GM10248 (cell line): ENCODE results near the gene MISP.
"Not testable (repeated sequence)": the region's sequence is repeated elsewhere in the genome, so short reads cannot be mapped to it uniquely, and the experiment has no call there.

Source experiments
- CTCF ChIA-PET: fragments of 300-600 bp; sonication (Branson Sonifier 250); formaldehyde crosslinking; extraction: SDS; loops from one replicate; lab custom pipeline; 2021; ENCODE audit warnings: antibody characterized with exemption; lab: Yijun Ruan, JAX
- POLR2A ChIA-PET: fragments of 350-650 bp; sonication (Branson Sonifier 250); formaldehyde crosslinking; extraction: SDS; loops from one replicate; lab custom pipeline; 2020; ENCODE audit warnings: antibody characterized with exemption; lab: Yijun Ruan, JAX
- DNase-seq: peaks from one replicate; pipeline ENCODE4 v3.0.0; 2012; ENCODE audit errors: extremely low spot score
- TF ChIP-seq, protein P1 (sequence below): IDR thresholded peaks from 2 replicates; pipeline ENCODE4 v1.5.1; 2012; ENCODE audit warnings: mild to moderate bottlenecking, low read depth; ENCODE audit errors: extremely low read depth, missing control alignments, control extremely low read depth

Gene MISP, protein sequence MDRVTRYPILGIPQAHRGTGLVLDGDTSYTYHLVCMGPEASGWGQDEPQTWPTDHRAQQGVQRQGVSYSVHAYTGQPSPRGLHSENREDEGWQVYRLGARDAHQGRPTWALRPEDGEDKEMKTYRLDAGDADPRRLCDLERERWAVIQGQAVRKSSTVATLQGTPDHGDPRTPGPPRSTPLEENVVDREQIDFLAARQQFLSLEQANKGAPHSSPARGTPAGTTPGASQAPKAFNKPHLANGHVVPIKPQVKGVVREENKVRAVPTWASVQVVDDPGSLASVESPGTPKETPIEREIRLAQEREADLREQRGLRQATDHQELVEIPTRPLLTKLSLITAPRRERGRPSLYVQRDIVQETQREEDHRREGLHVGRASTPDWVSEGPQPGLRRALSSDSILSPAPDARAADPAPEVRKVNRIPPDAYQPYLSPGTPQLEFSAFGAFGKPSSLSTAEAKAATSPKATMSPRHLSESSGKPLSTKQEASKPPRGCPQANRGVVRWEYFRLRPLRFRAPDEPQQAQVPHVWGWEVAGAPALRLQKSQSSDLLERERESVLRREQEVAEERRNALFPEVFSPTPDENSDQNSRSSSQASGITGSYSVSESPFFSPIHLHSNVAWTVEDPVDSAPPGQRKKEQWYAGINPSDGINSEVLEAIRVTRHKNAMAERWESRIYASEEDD

GRCh38 chr19:750640-751423 is at the start of gene MISP:
MISP (plus strand) TSS chr19:751112; CDS start chr19:756947, 5,835 bp downstream.
- POLR2A ChIA-PET = no interaction called here
- TF ChIP-seq, protein P1, sequence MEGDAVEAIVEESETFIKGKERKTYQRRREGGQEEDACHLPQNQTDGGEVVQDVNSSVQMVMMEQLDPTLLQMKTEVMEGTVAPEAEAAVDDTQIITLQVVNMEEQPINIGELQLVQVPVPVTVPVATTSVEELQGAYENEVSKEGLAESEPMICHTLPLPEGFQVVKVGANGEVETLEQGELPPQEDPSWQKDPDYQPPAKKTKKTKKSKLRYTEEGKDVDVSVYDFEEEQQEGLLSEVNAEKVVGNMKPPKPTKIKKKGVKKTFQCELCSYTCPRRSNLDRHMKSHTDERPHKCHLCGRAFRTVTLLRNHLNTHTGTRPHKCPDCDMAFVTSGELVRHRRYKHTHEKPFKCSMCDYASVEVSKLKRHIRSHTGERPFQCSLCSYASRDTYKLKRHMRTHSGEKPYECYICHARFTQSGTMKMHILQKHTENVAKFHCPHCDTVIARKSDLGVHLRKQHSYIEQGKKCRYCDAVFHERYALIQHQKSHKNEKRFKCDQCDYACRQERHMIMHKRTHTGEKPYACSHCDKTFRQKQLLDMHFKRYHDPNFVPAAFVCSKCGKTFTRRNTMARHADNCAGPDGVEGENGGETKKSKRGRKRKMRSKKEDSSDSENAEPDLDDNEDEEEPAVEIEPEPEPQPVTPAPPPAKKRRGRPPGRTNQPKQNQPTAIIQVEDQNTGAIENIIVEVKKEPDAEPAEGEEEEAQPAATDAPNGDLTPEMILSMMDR = no peak
- DNase-seq = no peak
- CTCF ChIA-PET = no interaction called here

DNA sequence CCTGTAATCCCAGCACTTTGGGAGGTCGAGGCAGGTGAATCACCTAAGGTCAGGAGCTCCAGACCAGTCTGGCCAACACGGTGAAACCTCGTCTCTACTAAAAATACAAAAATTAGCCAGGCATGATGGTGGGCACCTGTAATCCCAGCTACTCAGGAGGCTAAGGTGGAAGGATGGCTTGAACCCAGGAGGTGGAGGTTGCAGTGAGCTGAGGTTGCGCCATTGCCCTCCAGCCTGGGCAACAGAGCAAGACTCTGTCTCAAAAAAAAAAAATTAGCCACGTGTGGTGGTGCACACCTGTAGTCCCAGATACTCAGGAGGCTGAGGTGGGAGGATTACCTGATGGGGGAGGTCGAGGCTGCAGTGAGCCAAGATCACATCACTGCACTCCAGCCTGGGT is 48.1 kb upstream of the MISP start:
- ChIA-PET POLR2A (interaction anchor here (0.6 kb wide), 1 partner anchor 127 kb away, joined by 4 read pairs; no protein-coding TSS in a partner anchor), CTCF (interaction anchor here (1.5 to 2.1 kb wide), 2 partner anchors 31 to 96 kb away, joined by 3 to 6 read pairs; no protein-coding TSS in a partner anchor)

GRCh38 chr19:703329-703650 is 47.6 kb upstream of the MISP start:
- ChIA-PET CTCF (interaction anchor here (0.8 to 2.1 kb wide), 3 partner anchors 23 to 97 kb away, joined by 3 to 6 read pairs (median 3); no protein-coding TSS in a partner anchor), POLR2A (interaction anchor here (0.6 kb wide), 1 partner anchor 127 kb away, joined by 4 read pairs; no protein-coding TSS in a partner anchor)

More for the DNA sequence above, 48.1 kb upstream of the MISP start:
- DNase-seq = not testable (repeated sequence)

DNA sequence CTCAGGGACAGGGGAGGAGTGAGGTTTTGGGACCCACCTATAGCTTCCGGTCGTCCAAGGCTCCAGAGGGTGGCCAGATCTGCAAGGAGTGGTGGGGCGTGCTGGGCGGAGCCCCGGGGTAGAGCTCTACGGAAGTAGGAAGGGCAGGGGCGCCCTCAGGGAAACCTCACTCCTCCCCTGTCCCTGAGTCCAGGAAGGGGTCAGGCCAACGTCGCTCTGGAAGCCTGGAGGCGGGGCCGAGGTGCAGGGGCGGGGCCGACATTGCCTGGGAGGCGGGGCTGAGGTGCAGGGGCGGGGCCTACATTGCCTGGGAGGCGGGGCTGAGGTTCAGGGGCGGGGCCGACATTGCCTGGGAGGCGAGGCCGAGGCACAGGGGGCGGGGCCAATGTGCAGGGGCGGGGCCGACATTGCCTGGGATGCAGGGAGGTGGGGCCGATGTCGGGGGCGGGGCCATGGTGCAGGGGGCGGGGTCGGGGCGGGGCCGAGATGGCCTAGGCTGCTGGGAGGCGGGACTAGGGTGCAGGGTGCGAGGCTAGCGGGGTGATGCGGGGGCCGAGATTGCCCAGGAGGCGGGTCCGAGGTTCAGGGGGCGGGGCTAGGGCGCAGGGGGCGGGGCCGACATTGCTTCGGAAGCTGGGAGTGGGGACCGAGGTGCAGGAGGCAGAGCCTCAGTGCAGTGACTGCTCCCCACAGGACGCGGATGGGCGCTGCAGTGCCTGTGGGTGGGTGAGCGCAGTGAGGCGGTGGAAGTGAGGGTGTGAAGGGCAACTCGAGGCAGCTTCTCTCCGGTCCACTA is 47.1 kb upstream of the MISP start:
- peak; percentile 73 for DNase-seq
- CTCF ChIA-PET = interaction anchor here (0.8 to 2.1 kb wide), 3 partner anchors 24 to 97 kb away, joined by 3 to 6 read pairs (median 3); no protein-coding TSS in a partner anchor
- POLR2A ChIA-PET = no interaction called here
- TF ChIP-seq, protein P1 = no peak

More at GRCh38 chr19:703329-703650, 47.6 kb upstream of the MISP start:
- TF ChIP-seq, protein P1 = no peak
- no peak for DNase-seq

- CTCF ChIA-PET = interaction anchor here (0.8 to 2.1 kb wide), 2 partner anchors 24 to 30 kb away, joined by 3 to 6 read pairs; no protein-coding TSS in a partner anchor
- POLR2A ChIA-PET = no interaction called here
- TF ChIP-seq, protein P1 = no peak
- DNase-seq = no peak
Measured at GRCh38 chr19:704447-704741, 46.5 kb upstream of the MISP start.
